ENCODE data around the gene FHAD1. TPM values are rescaled to one million over a fixed set of nuclear protein-coding genes. Genes with fewer than 3 reads are reported as not detected.
A peak's percentile ranks its signal among the peaks of the same experiment; 100 is the strongest.

Gene FHAD1
- total and polyA plus RNA-seq, 2 experiments from 2014 or later = 0.13 to 0.68 TPM

GRCh38 chr1:15339570-15339969 lies 92.5 kb downstream of the FHAD1 start:
- TF ChIP-seq CTCF (IDR thresholded peaks at IDR 0.05; ENCODE audit: poor library complexity) = no peak
- TF ChIP-seq EZH2phosphoT487 (IDR thresholded peaks at IDR 0.05; ENCODE audit: low read depth, severe bottlenecking, unreplicated experiment) = no peak
- no peak for TF ChIP-seq EZH2 (IDR thresholded peaks at IDR 0.05; ENCODE audit: borderline replicate concordance)
- 70% methylated on average over 4 of the region's 4 CpGs for WGBS (ENCODE audit: low lambda C conversion rate, missing lambda C conversion rate)
- H3K27me3 ChIP-seq = no peaks in the 10 kb centered on the region
- no peak overlapping the region for H2AFZ ChIP-seq
- H3K36me3 ChIP-seq (replicated peaks; ENCODE audit: insufficient read depth, low read depth) = no peaks in the 10 kb centered on the region
- no peak overlapping the region for H3K4me2 ChIP-seq
- no peaks in the 10 kb centered on the region for H3K9me3 ChIP-seq (ENCODE audit: low read depth)
- no peaks in the 10 kb centered on the region for H4K20me1 ChIP-seq (ENCODE audit: insufficient read depth, poor library complexity, severe bottlenecking)
- H3K27ac ChIP-seq = peak overlapping the region; percentile 35
- no peaks in the 10 kb centered on the region for H3K4me1 ChIP-seq (ENCODE audit: insufficient read depth)
- H3K4me3 ChIP-seq = no peak overlapping the region
- H3K79me2 ChIP-seq = no peaks in the 10 kb centered on the region
- no peak for DNase-seq (ENCODE audit: low spot score)
- H3K9me2 ChIP-seq (replicated peaks; ENCODE audit: insufficient read depth) = no peaks in the 10 kb centered on the region

- no peaks in the 10 kb centered on the region for H3K27me3 ChIP-seq
- WGBS (ENCODE audit: low lambda C conversion rate, missing lambda C conversion rate) = 81% methylated on average over 2 of the region's 2 CpGs
- H4K20me1 ChIP-seq (ENCODE audit: insufficient read depth, poor library complexity, severe bottlenecking) = no peaks in the 10 kb centered on the region
- no peak for DNase-seq (ENCODE audit: low spot score)
- H2AFZ ChIP-seq = no peak overlapping the region
- peak overlapping the region; percentile 67 for H3K27ac ChIP-seq
- H3K4me2 ChIP-seq = no peak overlapping the region
- H3K36me3 ChIP-seq (replicated peaks; ENCODE audit: insufficient read depth, low read depth) = no peaks in the 10 kb centered on the region
- no peak overlapping the region for H3K4me3 ChIP-seq
- H3K9me2 ChIP-seq (replicated peaks; ENCODE audit: insufficient read depth) = no peaks in the 10 kb centered on the region
- H3K4me1 ChIP-seq (ENCODE audit: insufficient read depth) = no peaks in the 10 kb centered on the region
- H3K9me3 ChIP-seq (ENCODE audit: low read depth) = no peaks in the 10 kb centered on the region
- no peaks in the 10 kb centered on the region for H3K79me2 ChIP-seq
- no peak for TF ChIP-seq EZH2phosphoT487 (IDR thresholded peaks at IDR 0.05; ENCODE audit: low read depth, severe bottlenecking, unreplicated experiment)
- no peak for TF ChIP-seq CTCF (IDR thresholded peaks at IDR 0.05; ENCODE audit: poor library complexity)
- no peak for TF ChIP-seq EZH2 (IDR thresholded peaks at IDR 0.05; ENCODE audit: borderline replicate concordance)
These were observed 94.2 kb downstream of the FHAD1 start for GRCh38 chr1:15341228-15341627.

GRCh38 chr1:15341634-15342407 lies 94.8 kb downstream of the FHAD1 start:
- Histone ChIP-seq H3K4me3 (no peak overlapping the region), H3K27ac (peak overlapping the region; percentile 67), H3K27me3 (no peaks in the 10 kb centered on the region), H3K9me3 (ENCODE audit: low read depth) (no peaks in the 10 kb centered on the region), H2AFZ (no peak overlapping the region), H3K9me2 (replicated peaks; ENCODE audit: insufficient read depth) (no peaks in the 10 kb centered on the region), H3K4me1 (ENCODE audit: insufficient read depth) (no peaks in the 10 kb centered on the region), H4K20me1 (ENCODE audit: insufficient read depth, poor library complexity, severe bottlenecking) (no peaks in the 10 kb centered on the region), H3K4me2 (peak overlapping the region; percentile 21), H3K36me3 (replicated peaks; ENCODE audit: insufficient read depth, low read depth) (no peaks in the 10 kb centered on the region), H3K79me2 (no peaks in the 10 kb centered on the region)
- peak; percentile 63 for DNase-seq (ENCODE audit: low spot score)
- WGBS (ENCODE audit: low lambda C conversion rate, missing lambda C conversion rate) = 49% methylated on average over 12 of the region's 12 CpGs
- TF ChIP-seq CTCF (IDR thresholded peaks at IDR 0.05; ENCODE audit: poor library complexity) (no peak), EZH2phosphoT487 (IDR thresholded peaks at IDR 0.05; ENCODE audit: low read depth, severe bottlenecking, unreplicated experiment) (no peak), EZH2 (IDR thresholded peaks at IDR 0.05; ENCODE audit: borderline replicate concordance) (no peak)

Measured in hepatocyte (in vitro differentiated cells).